Activated CD4-positive, alpha-beta memory T cell treated with anti-CD3 and anti-CD28 coated beads for 36 hours (primary cell): ENCODE results near the gene EXO5. TPM values are rescaled to one million over a fixed set of nuclear protein-coding genes. Genes with fewer than 3 reads are reported as not detected.
"Not testable (repeated sequence)": the region's sequence is repeated elsewhere in the genome, so short reads cannot be mapped to it uniquely, and the experiment has no call there.

Source experiments
- CTCF ChIA-PET: fragments of 350-600 bp; sonication (Branson Sonifier 250); formaldehyde crosslinking; loops from one replicate; lab custom pipeline; 2021; ENCODE audit warnings: antibody characterized with exemption, inconsistent platforms; lab: Charles Lee
- POLR2A ChIA-PET: fragments of 350-600 bp; sonication (Branson Sonifier 250); formaldehyde crosslinking; loops from one replicate; lab custom pipeline; 2021; ENCODE audit warnings: antibody characterized with exemption; lab: Charles Lee
- DNase-seq: peaks from one replicate; pipeline ENCODE4 v3.0.0-alpha.2; 2020
- H3K27ac Mint-ChIP-seq: one replicate; pipeline ENCODE4 v1.8.0; 2021; ENCODE audit warnings: mixed read lengths
- H3K27me3 Mint-ChIP-seq: one replicate; pipeline ENCODE4 v1.8.0; 2021; ENCODE audit warnings: mixed read lengths
- H3K36me3 Mint-ChIP-seq: one replicate; pipeline ENCODE4 v1.8.0; 2021; ENCODE audit warnings: mixed read lengths
- H3K4me1 Mint-ChIP-seq: one replicate; pipeline ENCODE4 v1.8.0; 2021; ENCODE audit warnings: low read depth, mixed read lengths
- H3K4me3 Mint-ChIP-seq: one replicate; pipeline ENCODE4 v1.8.0; 2021; ENCODE audit warnings: mild to moderate bottlenecking, mixed read lengths
- H3K9me3 Mint-ChIP-seq: one replicate; pipeline ENCODE4 v1.8.0; 2021; ENCODE audit warnings: mixed read lengths
- intact Hi-C: fragments of 100-400 bp; cut with micrococcal nuclease; formaldehyde crosslinking; loops from one replicate; pipeline ENCODE4 v1.15.1; 2023
- total RNA-seq, 2 experiments: library from RNA; stranded (reverse); gene quantifications; one replicate each; pipeline ENCODE4 v1.2.3, GENCODE V29; 2021

The EXO5 gene, protein sequence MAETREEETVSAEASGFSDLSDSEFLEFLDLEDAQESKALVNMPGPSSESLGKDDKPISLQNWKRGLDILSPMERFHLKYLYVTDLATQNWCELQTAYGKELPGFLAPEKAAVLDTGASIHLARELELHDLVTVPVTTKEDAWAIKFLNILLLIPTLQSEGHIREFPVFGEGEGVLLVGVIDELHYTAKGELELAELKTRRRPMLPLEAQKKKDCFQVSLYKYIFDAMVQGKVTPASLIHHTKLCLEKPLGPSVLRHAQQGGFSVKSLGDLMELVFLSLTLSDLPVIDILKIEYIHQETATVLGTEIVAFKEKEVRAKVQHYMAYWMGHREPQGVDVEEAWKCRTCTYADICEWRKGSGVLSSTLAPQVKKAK
- total RNA-seq = 10 to 100 TPM in 1 of 2 experiments, 1 to 10 TPM in 1; 9.7 to 11.7 TPM

DNA sequence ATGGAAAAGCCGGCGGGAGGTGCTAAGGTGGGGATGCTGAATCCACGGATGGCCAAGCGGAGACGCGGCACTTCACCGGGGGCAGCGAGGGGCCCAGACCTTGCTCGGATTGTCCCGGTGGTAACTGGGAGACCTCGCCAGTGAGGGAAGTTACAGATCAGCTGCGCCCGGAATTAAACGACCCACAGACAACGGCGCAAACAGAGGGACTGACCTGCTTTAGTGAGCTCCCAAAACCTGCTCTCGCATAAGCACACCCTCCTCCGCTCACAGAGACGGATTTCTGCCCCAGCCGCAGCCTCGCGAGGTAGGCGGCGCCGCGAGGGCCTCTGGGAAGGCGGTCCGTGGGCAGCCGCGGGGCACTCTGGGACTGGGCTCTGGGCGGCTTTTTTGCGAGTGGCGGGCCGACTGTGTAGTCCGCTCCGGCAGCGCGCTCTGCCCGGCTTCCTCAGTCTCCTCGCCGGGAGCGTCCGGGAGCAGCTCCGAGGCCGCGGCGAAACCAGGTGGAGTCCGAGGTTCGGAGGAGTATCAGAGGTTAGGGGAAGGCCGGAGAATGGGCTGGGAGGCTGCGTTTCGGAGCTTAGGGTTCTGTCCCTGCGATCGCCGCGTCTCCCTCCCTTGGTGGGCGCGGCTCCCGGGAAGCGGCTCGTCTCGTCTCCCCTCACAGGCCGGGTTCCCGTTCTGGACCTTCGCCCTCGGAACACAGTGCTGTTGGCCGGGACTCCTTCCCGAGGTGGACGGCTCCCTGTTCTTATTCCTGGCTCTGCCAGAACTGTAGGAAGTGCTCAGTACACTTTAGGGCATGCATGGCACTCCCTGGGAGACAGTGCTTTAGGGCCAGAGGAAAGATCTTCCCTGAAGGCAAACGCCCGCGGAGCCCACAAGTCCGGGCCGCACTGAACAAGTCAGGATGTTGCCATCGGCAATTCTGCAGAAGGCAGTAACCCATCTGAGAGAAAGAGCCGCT, at the start of gene EXO5:
TSS of gene EXO5 (plus strand) at position 393 of the 967 bp plus-strand sequence. CDS start 5,778 bp downstream, outside the sequence.
- Mint-ChIP-seq H3K9me3 (peaks cover 42% of the 10 kb centered on the region), H3K4me3 (peak within 1 kb of the TSS; percentile 77), H3K36me3 (peaks cover 49% of the 10 kb centered on the region), H3K27ac (peak within 1 kb of the TSS; percentile 78), H3K4me1 (peaks cover 11% of the 10 kb centered on the region), H3K27me3 (no peaks in the 10 kb centered on the region)
- DNase-seq = peak; percentile 92
- ChIA-PET CTCF (interaction anchor here (0.6 to 3.5 kb wide), 4 partner anchors 24 to 170 kb away, joined by 3 to 15 read pairs (median 3); partner anchors contain the start of genes ZFP69B and ZNF684), POLR2A (interaction anchor here (0.7 to 1.8 kb wide), 5 partner anchors 21 to 134 kb away, joined by 3 to 8 read pairs (median 5); partner anchors contain the start of genes ZFP69B and ZNF684)
- intact Hi-C loops = loop anchor here (1.0 to 2.0 kb wide), 3 partner anchors 23 to 57 kb away; partner anchors contain the start of genes ZFP69 and ZNF684

DNA sequence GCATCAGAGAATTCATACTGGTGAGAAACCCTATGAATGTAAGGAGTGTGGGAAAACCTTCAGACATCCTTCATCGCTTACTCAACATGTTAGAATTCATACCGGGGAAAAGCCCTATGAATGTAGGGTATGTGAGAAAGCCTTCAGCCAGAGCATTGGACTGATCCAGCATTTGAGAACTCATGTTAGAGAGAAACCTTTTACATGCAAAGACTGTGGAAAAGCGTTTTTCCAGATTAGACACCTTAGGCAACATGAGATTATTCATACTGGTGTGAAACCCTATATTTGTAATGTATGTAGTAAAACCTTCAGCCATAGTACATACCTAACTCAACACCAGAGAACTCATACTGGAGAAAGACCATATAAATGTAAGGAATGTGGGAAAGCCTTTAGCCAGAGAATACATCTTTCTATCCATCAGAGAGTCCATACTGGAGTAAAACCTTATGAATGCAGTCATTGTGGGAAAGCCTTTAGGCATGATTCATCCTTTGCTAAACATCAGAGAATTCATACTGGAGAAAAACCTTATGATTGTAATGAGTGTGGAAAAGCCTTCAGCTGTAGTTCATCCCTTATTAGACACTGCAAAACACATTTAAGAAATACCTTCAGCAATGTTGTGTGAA, 45.5 kb upstream of the EXO5 start:
- H3K4me1 Mint-ChIP-seq = no peaks in the 10 kb centered on the region
- CTCF ChIA-PET = interaction anchor here (1.1 kb wide), 1 partner anchor 21 kb away, joined by 9 read pairs; no protein-coding TSS in a partner anchor
- POLR2A ChIA-PET = no interaction called here
- intact Hi-C loops = no loop called here
- peaks cover 84% of the 10 kb centered on the region for H3K9me3 Mint-ChIP-seq
- DNase-seq = no peak
- no peaks in the 10 kb centered on the region for H3K27me3 Mint-ChIP-seq
- no peak overlapping the region for H3K27ac Mint-ChIP-seq
- peaks cover 84% of the 10 kb centered on the region for H3K36me3 Mint-ChIP-seq
- no peak overlapping the region for H3K4me3 Mint-ChIP-seq

- Mint-ChIP-seq H3K4me3 (no peak overlapping the region), H3K27me3 (no peaks in the 10 kb centered on the region), H3K36me3 (peaks cover 59% of the 10 kb centered on the region), H3K4me1 (no peaks in the 10 kb centered on the region), H3K27ac (no peak overlapping the region), H3K9me3 (peaks cover 91% of the 10 kb centered on the region)
- DNase-seq = no peak
- ChIA-PET POLR2A (interaction anchor here (0.5 kb wide), 1 partner anchor 15 kb away, joined by 4 read pairs; no protein-coding TSS in a partner anchor), CTCF (no interaction called here)
- intact Hi-C loops = no loop called here
These were observed 39.2 kb upstream of the EXO5 start for GRCh38 chr1:40469327-40469726.

DNA sequence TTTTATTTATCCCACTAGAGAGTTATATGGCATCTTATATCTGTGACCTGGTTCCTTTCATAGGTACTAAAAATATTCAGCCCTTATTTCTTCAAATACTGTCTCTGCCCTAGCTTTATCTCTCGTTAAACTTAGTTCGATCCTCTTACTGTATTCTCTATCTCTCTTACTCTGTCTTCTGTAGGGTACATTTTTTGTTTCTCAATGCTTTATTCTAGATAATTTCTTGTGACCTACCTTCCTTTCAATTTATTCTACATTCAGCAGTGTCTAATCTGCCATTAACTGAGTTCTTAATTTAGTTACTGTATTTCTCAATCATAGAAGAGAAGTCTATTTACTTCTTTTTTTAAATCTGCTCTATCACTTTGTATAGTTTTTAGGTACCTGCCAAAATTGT, 33.3 kb upstream of the EXO5 start:
- peaks cover 62% of the 10 kb centered on the region for H3K9me3 Mint-ChIP-seq

DNA sequence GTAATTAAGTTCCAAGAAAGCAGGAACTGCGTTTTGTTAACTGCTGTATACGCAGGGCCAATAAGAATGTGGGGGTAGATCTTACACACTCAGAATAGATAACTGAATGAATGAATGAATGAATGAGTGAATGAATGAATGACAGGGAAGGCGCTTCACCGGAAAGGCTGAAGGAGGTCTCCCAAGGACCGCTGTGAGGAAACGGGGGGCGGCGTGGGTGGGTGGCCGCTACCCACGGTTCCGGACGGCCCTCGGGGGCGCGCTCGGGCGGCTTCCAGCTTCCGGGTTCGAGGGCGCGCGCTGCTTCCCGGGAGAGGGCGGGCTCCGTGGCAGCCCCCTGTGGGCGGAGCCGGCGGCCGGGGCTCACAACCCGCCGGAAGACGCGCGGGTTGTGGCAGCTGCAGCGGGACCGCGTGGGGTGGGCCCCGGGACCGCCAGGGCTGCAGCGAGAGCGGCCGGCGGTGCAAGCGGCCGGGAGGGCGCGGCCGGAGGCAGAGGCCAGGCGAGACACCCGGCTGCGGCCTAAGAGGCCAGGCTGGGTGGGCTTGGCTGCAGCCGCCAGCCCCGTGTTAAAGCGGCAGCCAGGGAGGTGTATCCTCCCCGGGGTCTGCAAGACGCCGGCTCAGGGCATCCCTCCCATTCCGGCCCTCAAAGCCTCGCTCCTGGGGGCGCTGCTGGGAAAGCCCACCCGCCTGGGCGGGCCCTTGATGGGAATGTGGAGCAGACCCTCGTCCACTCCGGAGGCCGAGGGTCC, 31.5 kb upstream of the EXO5 start, which contains the start of gene ZFP69:
TSS of gene ZFP69 (plus strand) at position 367 of the 754 bp plus-strand sequence. CDS start 2,072 bp downstream, outside the sequence.
- intact Hi-C loops = loop anchor here (1.0 to 2.0 kb wide), 2 partner anchors 26 to 32 kb away; partner anchors contain the start of gene EXO5
- peak within 1 kb of the TSS; percentile 78 for H3K4me3 Mint-ChIP-seq
- H3K4me1 Mint-ChIP-seq = peaks cover 19% of the 10 kb centered on the region
- peaks cover 33% of the 10 kb centered on the region for H3K36me3 Mint-ChIP-seq
- peak; percentile 77 for DNase-seq
- H3K27ac Mint-ChIP-seq = peak within 1 kb of the TSS; percentile 65
- H3K27me3 Mint-ChIP-seq = no peaks in the 10 kb centered on the region
- ChIA-PET POLR2A (interaction anchor here (1.1 to 2.6 kb wide), 2 partner anchors 27 to 103 kb away, joined by 3 to 13 read pairs; partner anchors contain the start of genes SMAP2 and ZFP69B), CTCF (interaction anchor here (0.9 to 1.8 kb wide), 2 partner anchors 325 to 333 kb away, joined by 3 to 6 read pairs; no protein-coding TSS in a partner anchor)
- peaks cover 57% of the 10 kb centered on the region for H3K9me3 Mint-ChIP-seq

More for the DNA sequence above, 33.3 kb upstream of the EXO5 start:
- POLR2A ChIA-PET = no interaction called here
- peaks cover 26% of the 10 kb centered on the region for H3K36me3 Mint-ChIP-seq
- CTCF ChIA-PET = no interaction called here
- DNase-seq = no peak
- intact Hi-C loops = no loop called here
- no peak overlapping the region for H3K4me3 Mint-ChIP-seq
- H3K4me1 Mint-ChIP-seq = peaks cover 19% of the 10 kb centered on the region
- H3K27ac Mint-ChIP-seq = no peak overlapping the region
- no peaks in the 10 kb centered on the region for H3K27me3 Mint-ChIP-seq

DNA sequence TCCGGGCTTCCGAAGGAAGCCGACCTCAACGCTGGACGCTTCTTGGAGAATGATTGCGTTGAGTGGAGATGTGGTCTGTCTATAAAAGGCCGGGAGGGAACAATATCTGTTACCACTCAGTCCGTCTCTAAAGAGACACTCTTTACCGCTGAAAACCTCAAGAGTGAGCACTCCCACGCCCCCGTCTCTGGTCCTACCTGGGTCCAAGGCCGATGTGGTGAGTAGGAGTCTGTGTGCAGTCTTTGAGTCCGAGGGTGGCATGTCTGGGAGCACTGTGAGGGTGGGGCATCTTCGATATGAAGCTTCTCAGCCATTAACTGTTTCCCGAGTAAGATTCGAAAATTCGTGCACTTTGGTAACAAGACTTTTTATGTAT, 30.9 kb upstream of the EXO5 start:
- peaks cover 59% of the 10 kb centered on the region for H3K9me3 Mint-ChIP-seq
- ChIA-PET POLR2A (interaction anchor here (1.1 to 2.6 kb wide), 2 partner anchors 27 to 104 kb away, joined by 3 to 13 read pairs; partner anchors contain the start of genes SMAP2 and ZFP69B), CTCF (interaction anchor here (0.6 to 2.0 kb wide), 5 partner anchors 9 to 325 kb away, joined by 3 to 6 read pairs (median 6); partner anchors contain the start of gene ZFP69B)
- peak; percentile 41 for DNase-seq
- intact Hi-C loops = loop anchor here (1.0 to 2.0 kb wide), 2 partner anchors 26 to 31 kb away; partner anchors contain the start of gene EXO5
- peaks cover 38% of the 10 kb centered on the region for H3K36me3 Mint-ChIP-seq
- H3K4me3 Mint-ChIP-seq = peak overlapping the region; percentile 78
- H3K27me3 Mint-ChIP-seq = no peaks in the 10 kb centered on the region
- H3K27ac Mint-ChIP-seq = peak overlapping the region; percentile 65
- H3K4me1 Mint-ChIP-seq = peaks cover 19% of the 10 kb centered on the region

DNA sequence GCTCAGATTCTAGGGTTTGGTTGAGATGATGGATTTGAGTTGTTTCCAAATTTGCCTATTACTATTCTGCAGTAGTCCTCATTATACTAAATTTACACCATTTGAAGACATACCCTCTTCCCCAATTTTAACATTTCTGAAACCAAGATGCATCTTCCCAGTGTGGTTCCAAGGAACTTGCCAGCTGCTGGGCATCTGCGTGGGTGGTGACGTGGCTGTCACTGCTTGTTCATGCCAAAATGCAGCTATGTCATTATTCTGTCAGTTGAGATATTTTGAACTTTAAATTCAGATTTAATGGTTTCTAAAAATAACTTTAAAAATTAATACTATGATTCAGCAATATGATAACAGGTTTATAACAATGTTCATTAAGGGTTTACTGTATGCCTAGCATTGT, 30.3 kb upstream of the EXO5 start:
- ChIA-PET CTCF (interaction anchor here (0.6 to 2.0 kb wide), 5 partner anchors 8 to 326 kb away, joined by 3 to 6 read pairs (median 6); partner anchors contain the start of gene ZFP69B), POLR2A (interaction anchor here (1.1 to 2.6 kb wide), 2 partner anchors 28 to 105 kb away, joined by 3 to 13 read pairs; partner anchors contain the start of genes SMAP2 and ZFP69B)
- peaks cover 40% of the 10 kb centered on the region for H3K36me3 Mint-ChIP-seq
- peak overlapping the region; percentile 78 for H3K4me3 Mint-ChIP-seq
- H3K9me3 Mint-ChIP-seq = peaks cover 58% of the 10 kb centered on the region
- H3K27me3 Mint-ChIP-seq = no peaks in the 10 kb centered on the region
- no peak overlapping the region for H3K27ac Mint-ChIP-seq
- no peak for DNase-seq
- intact Hi-C loops = no loop called here
- H3K4me1 Mint-ChIP-seq = peaks cover 19% of the 10 kb centered on the region

DNA sequence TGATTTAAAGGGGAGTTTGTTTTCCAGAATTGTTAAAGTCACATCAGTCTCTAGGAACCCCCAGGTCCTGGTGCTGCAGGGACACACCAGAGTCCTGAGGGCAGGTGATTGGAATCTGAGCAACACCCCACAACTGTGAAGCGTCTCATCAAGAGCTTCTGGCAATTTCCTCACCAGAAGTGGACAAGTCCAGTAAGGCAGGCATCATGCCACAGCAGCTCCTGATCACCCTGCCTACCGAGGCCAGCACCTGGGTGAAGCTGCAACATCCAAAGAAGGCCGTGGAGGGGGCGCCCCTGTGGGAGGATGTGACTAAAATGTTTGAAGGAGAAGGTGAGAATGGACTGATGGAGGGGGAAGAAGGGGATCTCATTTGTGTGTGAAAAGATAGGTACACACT, 29.4 kb upstream of the EXO5 start:
- ChIA-PET POLR2A (no interaction called here), CTCF (interaction anchor here (1.4 to 2.0 kb wide), 3 partner anchors 29 to 327 kb away, joined by 6 read pairs; partner anchors contain the start of gene ZFP69B)
- peaks cover 47% of the 10 kb centered on the region for H3K36me3 Mint-ChIP-seq

DNA sequence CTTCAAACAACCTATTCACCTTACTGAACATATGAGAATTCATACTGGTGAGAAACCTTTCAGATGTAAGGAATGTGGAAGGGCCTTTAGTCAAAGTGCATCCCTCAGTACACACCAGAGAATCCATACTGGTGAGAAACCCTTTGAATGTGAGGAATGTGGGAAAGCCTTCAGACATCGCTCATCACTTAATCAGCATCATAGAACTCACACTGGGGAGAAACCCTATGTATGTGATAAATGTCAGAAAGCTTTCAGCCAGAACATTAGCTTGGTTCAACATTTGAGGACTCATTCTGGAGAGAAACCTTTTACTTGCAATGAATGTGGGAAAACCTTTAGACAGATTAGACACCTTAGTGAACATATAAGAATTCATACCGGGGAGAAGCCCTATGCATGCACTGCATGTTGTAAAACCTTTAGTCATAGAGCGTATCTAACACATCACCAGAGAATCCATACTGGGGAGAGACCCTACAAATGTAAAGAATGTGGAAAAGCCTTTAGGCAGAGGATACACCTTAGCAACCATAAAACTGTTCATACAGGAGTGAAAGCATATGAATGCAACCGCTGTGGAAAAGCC, 13.2 kb upstream of the EXO5 start:
- Mint-ChIP-seq H3K4me3 (no peak overlapping the region), H3K27me3 (no peaks in the 10 kb centered on the region), H3K36me3 (peaks cover 76% of the 10 kb centered on the region), H3K27ac (no peak overlapping the region), H3K4me1 (peaks cover 2% of the 10 kb centered on the region), H3K9me3 (peaks cover 75% of the 10 kb centered on the region)
- DNase-seq = no peak
- intact Hi-C loops = no loop called here
- ChIA-PET POLR2A (interaction anchor here (0.5 kb wide), 1 partner anchor 371 kb away, joined by 3 read pairs; no protein-coding TSS in a partner anchor), CTCF (no interaction called here)

More for the DNA sequence above, 29.4 kb upstream of the EXO5 start:
- DNase-seq = peak; percentile 31
- peaks cover 58% of the 10 kb centered on the region for H3K9me3 Mint-ChIP-seq
- H3K4me1 Mint-ChIP-seq = peaks cover 19% of the 10 kb centered on the region
- no peak overlapping the region for H3K4me3 Mint-ChIP-seq
- no peaks in the 10 kb centered on the region for H3K27me3 Mint-ChIP-seq
- intact Hi-C loops = no loop called here
- H3K27ac Mint-ChIP-seq = no peak overlapping the region

DNA sequence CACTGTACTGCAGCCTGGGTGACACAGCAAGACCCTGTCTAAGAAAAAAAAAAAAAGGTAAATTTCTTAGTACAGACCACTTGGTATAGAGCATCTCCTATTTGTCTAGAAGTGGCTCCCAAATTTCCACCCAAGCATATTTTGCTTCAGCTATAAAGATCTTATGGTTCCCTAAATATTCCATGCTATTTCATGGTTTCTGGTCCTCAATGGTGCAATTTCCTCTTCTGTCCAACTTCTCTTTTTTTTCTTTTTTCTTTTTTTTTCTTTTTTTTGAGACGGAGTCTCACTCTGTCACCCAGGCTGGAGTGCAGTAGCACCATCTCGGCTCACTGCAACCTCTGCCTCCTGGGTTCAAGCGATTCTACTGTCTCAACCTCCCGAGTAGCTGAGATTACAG, 5.9 kb upstream of the EXO5 start:
- intact Hi-C loops, DNase-seq, H3K4me1 Mint-ChIP-seq, H3K27me3 Mint-ChIP-seq, CTCF ChIA-PET, H3K27ac Mint-ChIP-seq, POLR2A ChIA-PET, H3K4me3 Mint-ChIP-seq: not testable (repeated sequence)
- peaks cover 71% of the 10 kb centered on the region for H3K9me3 Mint-ChIP-seq
- peaks cover 62% of the 10 kb centered on the region for H3K36me3 Mint-ChIP-seq
